ENCODE data around the gene IER5.

IER5 gene

DNA sequence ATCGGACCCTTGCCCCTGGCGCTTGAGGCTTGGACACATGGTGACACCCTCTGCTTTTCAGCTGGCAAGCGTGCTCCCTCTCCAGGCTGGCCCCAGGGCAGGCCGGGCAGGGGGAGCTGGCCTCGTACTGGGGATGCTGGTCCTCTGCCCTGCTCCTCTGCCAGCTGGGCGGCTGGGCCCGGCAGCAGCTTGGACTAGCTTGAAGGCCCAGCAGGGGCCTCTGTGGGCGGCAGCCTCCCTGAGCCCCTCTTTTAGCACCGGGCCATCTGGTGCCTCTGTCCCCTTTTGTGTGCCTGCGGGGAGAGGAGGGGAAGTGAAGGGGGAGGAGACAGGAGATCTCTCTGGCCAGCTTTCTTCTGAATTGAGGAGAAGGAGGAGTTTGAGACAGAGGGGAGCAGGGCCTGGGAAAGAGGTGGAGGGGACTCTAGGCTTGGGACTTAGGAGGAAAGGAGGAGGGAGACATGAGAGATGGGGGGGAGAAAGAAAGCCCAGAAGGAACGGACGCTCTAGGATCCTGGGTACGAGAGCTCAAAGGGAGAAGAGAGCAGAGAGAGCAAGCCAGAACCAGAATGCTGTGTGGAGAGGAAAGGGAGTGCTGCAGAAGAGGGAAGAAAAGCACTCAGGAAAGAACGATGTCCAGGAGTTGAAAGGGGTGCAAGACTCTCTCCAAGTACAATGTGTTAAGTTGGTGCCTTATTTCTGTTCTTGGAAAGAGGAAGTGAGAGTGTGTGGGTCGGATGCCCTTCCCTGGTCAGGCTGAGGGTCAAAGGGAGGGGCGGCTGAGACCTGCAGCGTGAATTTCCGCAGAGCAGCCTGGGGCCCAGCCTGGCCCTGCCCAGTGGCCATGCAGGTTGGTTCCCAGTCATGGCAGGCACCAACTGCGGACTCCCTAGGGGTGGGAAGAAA, 40.3 kb downstream of the IER5 start:
- TF ChIP-seq, protein P1, sequence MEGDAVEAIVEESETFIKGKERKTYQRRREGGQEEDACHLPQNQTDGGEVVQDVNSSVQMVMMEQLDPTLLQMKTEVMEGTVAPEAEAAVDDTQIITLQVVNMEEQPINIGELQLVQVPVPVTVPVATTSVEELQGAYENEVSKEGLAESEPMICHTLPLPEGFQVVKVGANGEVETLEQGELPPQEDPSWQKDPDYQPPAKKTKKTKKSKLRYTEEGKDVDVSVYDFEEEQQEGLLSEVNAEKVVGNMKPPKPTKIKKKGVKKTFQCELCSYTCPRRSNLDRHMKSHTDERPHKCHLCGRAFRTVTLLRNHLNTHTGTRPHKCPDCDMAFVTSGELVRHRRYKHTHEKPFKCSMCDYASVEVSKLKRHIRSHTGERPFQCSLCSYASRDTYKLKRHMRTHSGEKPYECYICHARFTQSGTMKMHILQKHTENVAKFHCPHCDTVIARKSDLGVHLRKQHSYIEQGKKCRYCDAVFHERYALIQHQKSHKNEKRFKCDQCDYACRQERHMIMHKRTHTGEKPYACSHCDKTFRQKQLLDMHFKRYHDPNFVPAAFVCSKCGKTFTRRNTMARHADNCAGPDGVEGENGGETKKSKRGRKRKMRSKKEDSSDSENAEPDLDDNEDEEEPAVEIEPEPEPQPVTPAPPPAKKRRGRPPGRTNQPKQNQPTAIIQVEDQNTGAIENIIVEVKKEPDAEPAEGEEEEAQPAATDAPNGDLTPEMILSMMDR (conservative IDR thresholded peaks at IDR 0.05; ENCODE audit: low read depth, low read length), result no peak
- DNase-seq (ENCODE audit: low read depth), result no peak
- no peak overlapping the region for H3K4me3 ChIP-seq (ENCODE audit: low read length)

DNA sequence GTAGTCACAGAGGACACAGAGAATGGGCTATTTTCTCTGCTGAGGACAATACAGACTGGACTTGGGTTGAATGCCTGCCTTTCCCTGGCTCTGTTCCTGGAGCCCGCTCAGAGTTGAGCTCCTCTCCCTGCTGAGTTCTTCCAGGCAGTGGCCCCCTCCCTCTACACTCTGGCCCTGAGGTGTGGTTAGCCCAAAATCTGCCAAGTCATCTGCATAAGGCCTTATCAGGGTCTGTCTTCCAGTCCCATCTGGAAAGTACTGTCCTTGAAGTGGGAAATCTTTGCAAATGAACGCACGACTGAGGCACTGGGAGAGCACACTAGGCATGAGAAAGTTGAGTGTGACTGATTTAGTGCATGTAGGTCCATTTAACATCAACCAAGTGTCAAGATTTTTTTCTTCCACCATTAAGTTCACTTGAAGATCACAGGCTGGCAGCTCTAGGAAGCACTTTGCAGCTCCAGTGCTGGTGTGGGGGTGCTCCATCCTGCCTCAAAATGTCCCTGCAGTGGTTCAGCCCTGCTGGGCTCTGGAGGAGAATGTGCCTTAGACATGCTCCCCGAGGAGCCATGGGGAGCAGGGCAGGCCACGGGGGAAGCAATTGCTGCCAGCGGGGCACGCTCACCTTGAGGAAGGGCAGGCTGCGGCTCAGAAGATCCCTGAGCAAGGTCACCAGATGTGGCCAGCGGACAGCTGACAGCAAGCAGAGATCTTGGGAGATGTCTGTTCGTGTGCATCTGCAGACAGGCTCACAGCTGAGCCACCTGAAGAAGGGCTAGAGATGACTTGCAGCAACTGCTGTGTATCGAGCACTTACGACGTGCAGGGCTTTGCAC, 41.5 kb downstream of the IER5 start:
- DNase-seq (ENCODE audit: low read depth), result no peak
- no peak overlapping the region for H3K4me3 ChIP-seq (ENCODE audit: low read length)
- TF ChIP-seq, protein P1 (conservative IDR thresholded peaks at IDR 0.05; ENCODE audit: low read depth, low read length), result no peak

DNA sequence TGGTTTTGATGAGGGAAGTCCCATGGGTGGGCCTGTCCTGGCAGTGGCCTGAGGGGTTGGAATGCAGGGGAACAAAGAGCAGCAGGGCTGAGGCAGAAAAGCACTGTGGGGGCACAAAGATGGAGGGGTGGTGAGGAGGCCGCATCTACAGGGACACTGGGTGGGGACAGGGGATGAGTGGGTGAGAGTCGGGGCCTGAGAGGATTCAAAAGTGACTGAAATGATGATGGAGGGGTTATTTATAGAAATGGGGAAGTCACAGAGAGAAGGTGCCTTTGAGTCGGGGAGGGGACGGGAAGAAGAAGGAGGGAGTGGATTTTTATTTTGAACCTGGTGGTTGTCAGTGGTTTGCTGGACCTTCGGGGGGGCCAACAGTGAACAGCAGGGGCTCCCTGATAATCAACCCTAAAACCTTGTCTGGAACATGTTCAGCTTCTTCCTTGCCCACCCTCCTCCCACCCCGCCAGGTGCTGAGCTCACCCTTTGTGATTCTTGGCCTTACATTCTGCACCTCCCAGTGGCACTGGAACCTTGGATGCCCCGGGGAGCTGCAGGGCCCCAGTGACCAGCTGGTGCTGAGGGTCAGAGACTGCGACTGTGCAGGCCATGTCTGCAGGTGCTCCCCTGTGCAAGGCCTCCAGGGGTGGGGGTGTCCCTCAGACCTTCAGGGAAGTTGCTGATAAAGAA, 42.9 kb downstream of the IER5 start:
- no peak overlapping the region for H3K4me3 ChIP-seq (ENCODE audit: low read length)
- DNase-seq (ENCODE audit: low read depth), result no peak
- TF ChIP-seq, protein P1 (conservative IDR thresholded peaks at IDR 0.05; ENCODE audit: low read depth, low read length), result no peak

DNA sequence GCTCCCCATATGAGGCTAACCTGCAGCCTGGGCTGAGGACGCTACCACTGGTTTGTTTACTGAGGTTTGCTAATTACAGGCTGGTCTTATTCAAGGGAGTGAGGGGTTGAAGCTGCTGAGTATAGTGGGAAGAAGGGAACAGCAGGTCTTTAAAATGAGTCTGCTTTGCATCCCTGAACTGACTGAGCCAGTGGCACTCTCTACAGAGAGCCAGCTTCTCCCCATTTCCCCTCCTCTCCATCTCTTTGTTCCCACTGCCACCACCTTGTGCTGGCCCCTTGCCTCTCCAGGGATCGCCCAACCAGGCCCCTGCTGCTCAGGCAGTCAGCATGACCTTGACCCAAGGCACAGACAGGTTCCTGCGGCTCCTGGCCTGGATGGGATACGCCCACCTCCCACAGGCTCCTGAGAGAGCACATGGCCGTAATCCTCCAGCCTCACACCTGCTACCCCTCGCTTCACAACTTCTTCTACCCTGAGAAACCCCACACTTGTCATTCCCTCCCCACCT, 45.0 kb downstream of the IER5 start:
- H3K4me3 ChIP-seq (ENCODE audit: low read length), result no peak overlapping the region
- TF ChIP-seq, protein P1 (conservative IDR thresholded peaks at IDR 0.05; ENCODE audit: low read depth, low read length), result no peak
- no peak for DNase-seq (ENCODE audit: low read depth)

DNA sequence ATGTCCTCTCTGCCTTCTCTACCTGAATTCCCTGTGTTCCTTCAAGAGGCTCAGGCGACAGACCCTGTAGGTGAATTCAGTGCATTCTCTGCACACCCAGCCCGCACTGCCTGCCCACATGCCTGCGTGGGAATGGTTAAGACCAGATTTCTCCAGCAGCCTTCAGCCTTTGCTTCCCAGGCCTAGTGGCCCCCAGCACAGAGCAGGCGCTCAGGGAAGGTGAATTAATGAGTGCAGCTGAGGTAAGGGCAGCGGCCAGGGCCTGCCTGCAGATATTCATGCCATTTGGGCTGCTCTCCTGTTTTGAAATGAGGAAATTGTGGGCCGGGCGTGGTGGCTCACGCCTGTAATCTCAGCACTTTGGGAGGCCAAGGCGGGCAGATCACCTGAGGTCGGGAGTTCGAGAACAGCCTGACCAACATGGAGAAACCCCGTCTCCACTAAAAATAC, 45.5 kb downstream of the IER5 start:
- TF ChIP-seq, protein P1 (conservative IDR thresholded peaks at IDR 0.05; ENCODE audit: low read depth, low read length), result no peak
- DNase-seq (ENCODE audit: low read depth), result no peak
- H3K4me3 ChIP-seq (ENCODE audit: low read length), result no peak overlapping the region

DNA sequence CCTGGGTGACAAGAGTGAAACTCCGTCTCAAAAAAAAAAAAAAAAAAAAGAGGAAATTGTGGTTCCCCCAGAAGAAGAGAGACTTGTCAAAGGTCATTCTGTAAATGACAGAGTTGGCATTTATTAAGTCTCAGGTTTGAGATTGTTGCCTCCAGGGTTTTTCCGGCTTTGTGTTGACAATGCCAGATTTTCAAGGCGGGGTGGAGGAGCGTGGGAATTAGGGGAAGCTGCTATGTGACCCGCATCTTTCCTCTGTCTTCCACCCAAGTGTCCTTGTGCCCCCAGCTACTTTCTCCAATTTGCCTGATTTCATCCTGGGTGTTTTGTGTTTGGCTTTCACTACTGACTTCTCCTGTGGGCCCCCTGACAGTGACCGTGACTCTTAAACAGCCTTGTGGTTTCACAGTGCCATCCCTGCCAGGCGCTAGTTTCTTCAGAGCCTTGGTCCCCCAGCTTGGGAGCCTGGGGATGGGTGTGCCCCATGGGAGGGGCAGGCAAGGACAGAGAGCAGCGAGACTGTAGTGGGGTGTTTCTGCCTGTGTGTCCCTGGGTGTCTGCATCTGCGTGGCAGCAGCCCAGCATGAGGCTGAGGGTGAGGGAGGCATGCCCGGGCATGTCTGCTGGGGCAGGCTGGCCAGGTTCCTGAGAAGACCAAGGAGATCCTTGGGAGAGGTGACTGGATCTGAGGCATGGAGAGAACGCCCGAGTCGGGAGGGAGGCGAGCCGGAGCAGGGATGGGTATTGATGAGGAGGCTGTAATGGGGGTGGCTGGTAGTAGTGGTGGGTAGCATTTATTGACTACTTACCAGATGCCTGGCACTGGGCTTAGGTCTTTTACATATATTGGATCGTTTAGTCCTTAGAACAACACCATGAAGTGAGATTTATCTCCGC, 46.3 kb downstream of the IER5 start:
- TF ChIP-seq, protein P1 (conservative IDR thresholded peaks at IDR 0.05; ENCODE audit: low read depth, low read length), result no peak
- H3K4me3 ChIP-seq (ENCODE audit: low read length), result no peak overlapping the region
- DNase-seq (ENCODE audit: low read depth), result no peak
